Glomerular endothelial cell (primary cell): ENCODE measurements around the gene ARSG. TPM values are rescaled to one million over a fixed set of nuclear protein-coding genes. Genes with fewer than 3 reads are reported as not detected.
"Not testable (repeated sequence)": the region's sequence is repeated elsewhere in the genome, so short reads cannot be mapped to it uniquely, and the experiment has no call there.

ENCODE experiments used
- DNase-seq: peaks from one replicate; pipeline ENCODE4 v3.0.0-alpha.2; 2011; ENCODE audit warnings: low read depth, low spot score; ENCODE audit errors: extremely low read depth
- total RNA-seq: library from RNA; depleted of rRNA; stranded (reverse); fragments of >200 nt; gene quantifications from 2 replicates; pipeline ENCODE4 v1.2.3, GENCODE V29; 2015

ARSG gene
- total RNA-seq, 1 donor from 2014 or later, result 6.1 TPM

DNA sequence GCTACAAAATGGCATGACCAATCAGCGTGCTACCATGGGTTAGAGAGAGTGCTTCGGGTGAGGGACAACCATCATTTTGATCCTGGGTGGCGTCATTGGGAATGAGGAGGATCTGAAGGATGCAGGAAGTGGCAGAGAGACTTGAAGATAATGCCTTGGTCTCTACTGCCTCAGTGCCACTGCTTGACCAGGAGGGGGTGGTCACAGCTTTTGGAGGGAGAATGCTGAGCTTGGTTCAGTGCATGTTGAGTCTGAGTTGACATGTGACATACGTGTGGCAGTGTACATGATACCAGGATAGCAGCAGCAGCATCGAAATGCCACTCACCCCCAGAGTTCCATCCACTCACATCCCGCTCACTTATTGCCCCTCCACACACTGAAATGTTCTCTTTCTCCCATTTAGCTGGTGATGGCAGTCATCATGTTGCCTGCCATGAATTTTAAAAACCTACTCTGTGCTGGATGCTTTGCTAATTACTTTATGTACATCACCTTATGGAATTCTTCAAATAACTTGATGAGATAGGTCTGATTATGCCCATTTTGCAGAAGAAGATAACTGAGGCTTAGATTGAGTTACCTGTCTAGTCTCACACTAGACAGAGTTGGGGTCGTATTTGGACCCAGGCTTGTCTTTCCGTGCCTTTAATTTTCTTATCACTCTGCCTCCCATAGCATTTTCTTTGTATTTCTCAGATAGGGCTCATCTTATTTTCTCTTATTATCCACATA lies 36.7 kb downstream of the ARSG start:
- no peak for DNase-seq

- no peak for DNase-seq
These were observed 37.4 kb downstream of the ARSG start for GRCh38 chr17:68328676-68329075.

- DNase-seq, result no peak
These were observed 38.0 kb downstream of the ARSG start for GRCh38 chr17:68329331-68329730.

DNA sequence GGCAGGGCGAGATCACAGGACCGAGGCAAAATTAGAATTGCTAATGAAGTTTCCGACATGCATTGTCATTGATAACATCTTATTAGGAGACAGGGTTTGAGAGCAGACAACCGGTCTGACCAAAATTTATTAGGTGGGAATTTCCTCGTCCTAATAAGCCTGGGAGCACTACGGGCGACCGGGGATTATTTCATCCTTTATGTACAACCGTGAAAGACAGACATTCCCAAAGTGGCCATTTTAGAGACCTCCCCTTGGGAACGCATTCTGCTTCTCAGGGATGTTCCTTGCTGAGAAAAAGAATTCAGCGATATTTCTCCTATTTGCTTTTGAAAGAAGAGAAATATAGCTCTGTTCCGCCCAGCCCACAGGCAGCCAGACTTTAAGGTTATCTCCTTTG lies 40.6 kb downstream of the ARSG start:
- not testable (repeated sequence) for DNase-seq

DNA sequence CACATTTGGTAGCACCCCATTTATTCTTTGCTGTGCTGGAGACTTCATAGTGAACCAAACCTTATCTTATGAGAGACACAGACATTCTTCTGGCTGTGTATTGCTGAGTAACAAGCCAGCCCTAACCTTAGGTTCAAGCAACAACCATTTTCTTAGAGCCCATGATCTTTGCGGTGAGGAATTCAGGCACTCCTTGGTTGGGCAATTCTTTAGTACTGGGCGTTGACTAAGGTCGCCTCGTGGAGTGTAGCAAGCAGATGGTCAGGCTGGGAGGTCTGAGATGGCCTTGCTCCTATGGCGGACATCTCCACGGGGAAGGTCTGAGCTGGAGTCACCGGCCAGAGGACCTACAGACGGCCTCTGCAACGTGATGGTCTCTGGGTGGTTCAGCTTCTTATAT lies 43.1 kb downstream of the ARSG start:
- no peak for DNase-seq

DNA sequence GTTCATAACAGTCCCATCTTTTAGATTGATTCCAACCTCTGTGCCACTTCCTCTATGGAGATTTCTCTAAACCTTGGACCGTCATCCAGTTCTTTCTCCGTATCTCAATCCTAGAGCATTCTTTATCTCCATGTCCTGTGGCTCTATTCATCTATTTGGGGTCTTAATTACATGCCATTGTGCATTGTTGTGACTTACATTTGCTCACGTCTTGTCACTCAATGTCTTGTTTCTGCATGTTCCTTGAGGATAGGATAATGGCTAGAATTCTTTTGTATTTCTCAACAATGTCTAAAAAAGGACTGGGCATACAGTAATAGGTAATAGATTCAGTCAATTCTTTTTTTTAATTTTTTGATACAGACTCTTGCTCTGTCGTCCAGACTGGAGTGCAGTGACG lies 50.2 kb downstream of the ARSG start:
- DNase-seq, result no peak

- DNase-seq, result no peak
These were observed 52.7 kb downstream of the ARSG start for GRCh38 chr17:68343976-68344375.

DNA sequence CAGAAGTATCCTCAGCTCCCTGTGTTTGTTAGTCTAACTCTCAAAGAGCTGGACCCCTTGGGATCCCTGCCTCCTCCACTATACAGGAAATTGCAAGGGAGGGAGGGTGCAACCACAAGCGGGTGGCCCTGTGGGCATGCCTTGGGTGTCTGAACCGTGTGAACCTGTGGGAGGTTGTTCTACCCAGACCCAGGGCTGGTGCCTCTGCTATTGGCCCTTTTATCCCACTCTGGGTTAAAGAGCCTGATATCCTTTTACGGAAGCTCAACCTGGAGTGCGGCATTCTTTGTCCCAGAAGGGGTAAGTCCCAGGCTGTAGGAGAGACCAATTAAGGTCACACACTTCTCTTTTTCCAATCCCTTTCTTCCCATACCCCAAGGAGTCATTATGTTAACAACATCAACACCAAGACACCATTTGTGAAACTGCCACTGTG lies 53.4 kb downstream of the ARSG start:
- DNase-seq, result no peak

DNA sequence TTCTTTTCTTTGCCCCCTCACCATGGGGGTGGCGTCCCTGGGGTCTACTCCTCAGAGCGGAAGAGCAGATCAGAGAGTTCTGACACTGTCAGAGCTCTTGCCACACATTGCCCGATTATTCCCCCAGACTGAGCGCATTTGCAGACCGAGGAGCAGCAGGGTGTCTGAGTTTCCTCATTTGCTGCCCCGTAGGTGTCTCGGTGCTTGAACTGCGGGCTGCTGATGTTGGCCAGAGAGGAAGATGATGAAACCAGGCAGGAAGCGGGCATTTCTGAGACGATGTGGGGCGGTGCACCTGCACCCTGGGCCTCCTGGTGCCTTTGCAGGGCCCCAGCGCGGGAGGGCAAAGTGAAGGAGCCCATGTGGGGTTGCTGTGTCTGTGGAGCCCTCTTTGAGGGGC lies 55.2 kb downstream of the ARSG start:
- DNase-seq, result no peak

- DNase-seq, result no peak
These were observed 56.1 kb downstream of the ARSG start for GRCh38 chr17:68347380-68347779.

GRCh38 chr17:68349157-68349556 lies 57.9 kb downstream of the ARSG start:
- no peak for DNase-seq

DNA sequence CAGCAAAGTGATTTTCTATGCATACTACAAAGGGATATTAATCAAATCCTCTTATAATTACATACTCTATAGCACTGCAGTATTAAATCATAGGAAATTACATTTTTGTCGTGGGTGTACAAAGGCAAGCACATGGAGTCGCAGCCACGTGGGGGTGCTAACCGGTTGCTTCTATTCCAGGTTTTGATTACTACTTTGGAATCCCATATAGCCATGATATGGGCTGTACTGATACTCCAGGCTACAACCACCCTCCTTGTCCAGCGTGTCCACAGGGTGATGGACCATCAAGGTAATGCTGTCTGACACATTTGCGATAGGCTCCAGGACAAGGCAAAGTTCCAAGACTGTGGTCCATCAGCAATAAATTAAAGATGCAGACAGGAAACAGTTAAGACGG lies 60.1 kb downstream of the ARSG start:
- no peak for DNase-seq

- DNase-seq, result no peak
These were observed 60.7 kb downstream of the ARSG start for GRCh38 chr17:68352041-68352440.

DNA sequence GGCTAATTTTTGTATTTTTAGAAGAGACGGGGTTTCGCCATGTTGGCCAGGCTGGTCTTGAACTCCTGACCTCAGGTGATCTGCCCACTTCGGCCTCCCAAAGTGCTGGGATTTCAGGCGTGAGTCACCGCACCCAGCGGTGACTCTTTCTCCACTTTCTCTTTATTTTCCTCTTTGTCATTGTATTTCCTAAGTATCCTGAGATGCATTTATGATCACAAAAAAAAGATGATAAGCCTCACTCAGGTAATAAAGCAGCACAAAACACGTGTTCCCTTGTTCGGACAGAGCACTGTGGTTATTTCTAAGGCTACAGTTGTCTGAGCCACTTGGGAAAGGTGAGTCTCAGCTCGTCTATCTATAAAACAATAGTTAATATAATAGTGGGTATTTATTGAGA lies 61.4 kb downstream of the ARSG start:
- not testable (repeated sequence) for DNase-seq

GRCh38 chr17:68353111-68353521 lies 61.8 kb downstream of the ARSG start:
- DNase-seq, result no peak

DNA sequence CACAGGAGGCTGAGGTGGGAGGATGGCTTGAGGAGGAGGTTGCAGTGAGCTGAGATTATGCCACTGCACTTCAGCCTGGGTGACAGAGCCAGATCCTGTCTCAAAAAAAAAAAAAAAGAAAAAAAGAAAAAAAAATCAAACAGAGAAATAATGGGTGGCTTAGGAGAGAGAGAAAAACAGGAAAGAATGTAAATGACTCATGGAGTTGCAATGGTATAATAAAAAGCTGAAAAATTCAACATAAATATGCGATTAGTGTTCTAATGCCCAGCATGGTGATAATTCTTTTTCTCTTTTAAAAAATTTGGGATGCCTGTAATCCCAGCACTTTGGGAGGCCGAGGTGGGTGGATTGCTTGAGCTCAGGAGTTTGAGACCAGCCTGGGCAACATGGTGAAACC lies 63.0 kb downstream of the ARSG start:
- not testable (repeated sequence) for DNase-seq

DNA sequence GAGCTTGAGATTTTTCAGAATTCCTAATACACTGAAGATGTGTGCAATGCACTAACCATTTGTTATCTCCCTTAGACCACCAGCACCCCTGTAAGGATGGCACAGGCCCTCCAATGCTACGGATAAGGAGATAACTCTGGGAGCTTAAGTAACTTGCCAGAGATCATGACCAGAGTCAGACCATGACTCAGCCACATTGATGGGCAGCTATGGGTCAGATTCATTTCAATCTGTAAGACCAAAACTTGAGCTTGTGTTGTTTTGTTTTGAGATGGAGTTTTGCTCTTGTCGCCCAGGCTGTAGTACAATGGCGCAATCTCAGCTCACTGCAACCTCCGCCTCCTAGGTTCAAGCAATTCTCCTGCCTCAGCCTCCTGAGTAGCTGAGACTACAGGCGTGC lies 63.8 kb downstream of the ARSG start:
- not testable (repeated sequence) for DNase-seq

- no peak for DNase-seq
These were observed 65.2 kb downstream of the ARSG start for GRCh38 chr17:68356520-68356919.

GRCh38 chr17:68356949-68357455 lies 65.7 kb downstream of the ARSG start:
- no peak for DNase-seq

- DNase-seq, result no peak
These were observed 66.6 kb downstream of the ARSG start for GRCh38 chr17:68357886-68358285.

DNA sequence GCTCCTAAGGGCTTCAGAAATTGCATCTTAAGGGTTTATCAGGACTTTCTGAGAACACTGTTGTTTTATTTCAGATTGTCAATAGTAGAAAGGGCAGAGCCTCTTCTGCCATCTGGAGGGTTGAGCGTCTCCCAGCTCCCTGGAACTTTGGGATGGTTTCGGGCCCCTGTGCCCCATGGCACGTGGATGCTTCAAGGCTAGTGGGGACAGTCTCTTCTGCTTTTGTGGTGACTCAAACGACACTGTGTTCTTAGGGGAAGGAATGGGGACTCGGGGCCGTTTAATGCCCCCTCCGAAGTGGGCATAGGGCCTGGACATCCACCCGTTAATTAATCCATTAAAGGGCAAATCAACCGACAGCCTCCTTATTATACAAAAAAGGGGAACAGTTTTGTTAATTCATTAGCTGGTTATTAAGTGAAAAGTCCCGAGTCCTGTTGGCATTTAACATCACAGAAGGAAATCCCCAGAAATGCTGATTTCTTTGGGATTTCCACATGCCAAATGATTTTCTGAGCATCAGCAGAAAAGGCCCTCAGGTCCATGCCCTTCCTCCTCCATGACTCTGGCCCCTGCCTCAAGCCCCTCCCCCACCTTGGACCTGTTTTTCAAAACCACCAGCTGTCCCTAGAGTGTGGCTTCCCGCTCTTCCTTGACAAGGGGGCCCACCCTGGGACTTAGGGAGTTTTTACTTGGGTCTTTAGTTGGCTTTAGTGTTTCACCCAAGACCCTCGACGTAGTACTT lies 68.7 kb downstream of the ARSG start:
- no peak for DNase-seq

DNA sequence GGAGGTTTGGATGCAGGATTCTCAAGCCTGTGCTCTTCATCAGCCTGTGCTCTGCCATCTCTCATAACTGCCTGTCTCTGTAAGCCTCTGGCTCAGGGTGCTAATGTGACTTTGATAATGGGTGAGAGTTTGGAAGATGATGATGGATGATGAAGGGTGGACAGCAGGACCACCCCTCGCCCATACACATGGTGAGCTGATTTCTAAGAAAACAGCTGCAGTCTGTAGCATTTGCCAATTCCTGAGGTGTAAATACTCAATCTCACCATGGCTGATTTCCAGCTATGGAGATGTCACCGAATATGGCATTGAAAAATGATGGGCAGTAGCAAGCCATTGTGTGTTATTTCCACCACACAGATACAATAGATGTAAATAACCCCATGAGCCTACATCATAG lies 74.2 kb downstream of the ARSG start:
- DNase-seq, result no peak
